ENCODE data around the gene ZNF211.

Gene ZNF211

DNA sequence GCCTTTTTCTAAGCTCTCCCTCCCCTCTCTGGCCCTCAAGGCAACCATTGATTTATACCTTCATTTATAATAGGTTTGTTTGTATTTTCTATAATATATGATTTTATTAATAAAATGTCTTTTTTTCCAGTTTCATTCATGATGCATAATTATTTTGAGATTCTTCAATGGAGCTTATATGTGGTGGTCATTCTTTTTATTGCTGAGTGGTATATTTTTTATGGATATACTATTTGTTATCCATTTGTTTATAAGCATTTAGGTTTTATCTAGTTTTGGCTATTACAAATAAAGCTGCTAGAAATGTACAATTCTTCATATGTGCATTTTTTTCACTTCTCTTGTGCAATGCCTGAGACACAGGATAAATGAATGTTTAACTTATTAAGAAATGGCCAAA, 10.8 kb downstream of the ZNF211 start:
- Histone ChIP-seq H3K9me3 (ENCODE audit: severe bottlenecking) (no peaks in the 10 kb centered on the region), H3K36me3 (peaks cover 50% of the 10 kb centered on the region), H3K27ac (no peak overlapping the region), H3K4me3 (ENCODE audit: low read depth, low read length) (no peak overlapping the region), H3K27me3 (ENCODE audit: insufficient read depth, low read depth, severe bottlenecking) (no peaks in the 10 kb centered on the region)
- DNase-seq: no peak
- TF ChIP-seq, protein P1, sequence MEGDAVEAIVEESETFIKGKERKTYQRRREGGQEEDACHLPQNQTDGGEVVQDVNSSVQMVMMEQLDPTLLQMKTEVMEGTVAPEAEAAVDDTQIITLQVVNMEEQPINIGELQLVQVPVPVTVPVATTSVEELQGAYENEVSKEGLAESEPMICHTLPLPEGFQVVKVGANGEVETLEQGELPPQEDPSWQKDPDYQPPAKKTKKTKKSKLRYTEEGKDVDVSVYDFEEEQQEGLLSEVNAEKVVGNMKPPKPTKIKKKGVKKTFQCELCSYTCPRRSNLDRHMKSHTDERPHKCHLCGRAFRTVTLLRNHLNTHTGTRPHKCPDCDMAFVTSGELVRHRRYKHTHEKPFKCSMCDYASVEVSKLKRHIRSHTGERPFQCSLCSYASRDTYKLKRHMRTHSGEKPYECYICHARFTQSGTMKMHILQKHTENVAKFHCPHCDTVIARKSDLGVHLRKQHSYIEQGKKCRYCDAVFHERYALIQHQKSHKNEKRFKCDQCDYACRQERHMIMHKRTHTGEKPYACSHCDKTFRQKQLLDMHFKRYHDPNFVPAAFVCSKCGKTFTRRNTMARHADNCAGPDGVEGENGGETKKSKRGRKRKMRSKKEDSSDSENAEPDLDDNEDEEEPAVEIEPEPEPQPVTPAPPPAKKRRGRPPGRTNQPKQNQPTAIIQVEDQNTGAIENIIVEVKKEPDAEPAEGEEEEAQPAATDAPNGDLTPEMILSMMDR (IDR thresholded peaks at IDR 0.05; ENCODE audit: low read depth, low read length): no peak

DNA sequence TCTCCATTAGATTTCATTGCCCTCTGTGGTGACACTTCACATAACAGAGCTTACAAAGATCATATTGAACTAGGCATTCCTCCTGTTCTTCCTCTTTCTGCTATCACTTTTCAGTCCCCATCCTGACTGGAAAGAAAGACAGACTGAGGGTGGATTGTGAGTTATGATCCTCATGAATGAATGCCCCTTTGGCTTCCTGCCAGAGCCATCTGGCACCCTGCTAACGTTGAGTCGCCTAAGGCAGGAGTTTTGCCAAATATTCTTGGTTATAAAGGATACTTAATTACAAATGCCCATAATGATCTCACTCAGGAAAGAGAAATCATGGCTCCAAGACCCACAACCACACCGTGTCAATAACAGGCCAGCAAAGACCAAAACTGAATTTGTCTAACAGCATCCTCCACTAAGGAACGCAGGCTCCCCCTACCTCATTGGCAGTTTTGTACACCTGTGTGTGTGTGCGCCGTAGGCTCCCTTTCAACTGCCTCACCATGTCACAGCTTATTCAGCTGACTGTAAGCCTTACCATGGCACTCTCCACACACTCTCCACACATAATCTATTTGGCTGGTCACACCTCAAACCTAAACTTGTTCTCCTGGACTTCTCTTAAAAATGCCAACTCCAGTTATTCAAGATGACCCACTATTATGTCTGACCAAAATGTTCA, 15.5 kb downstream of the ZNF211 start:
- no peak for DNase-seq
- H3K4me3 ChIP-seq (ENCODE audit: low read depth, low read length): no peak overlapping the region
- no peaks in the 10 kb centered on the region for H3K9me3 ChIP-seq (ENCODE audit: severe bottlenecking)
- no peak overlapping the region for H3K27ac ChIP-seq
- H3K27me3 ChIP-seq (ENCODE audit: insufficient read depth, low read depth, severe bottlenecking): no peaks in the 10 kb centered on the region
- H3K36me3 ChIP-seq: peaks cover 6% of the 10 kb centered on the region; the same call in 1 of the 2 replicates
- TF ChIP-seq, protein P1 (IDR thresholded peaks at IDR 0.05; ENCODE audit: low read depth, low read length): no peak

DNA sequence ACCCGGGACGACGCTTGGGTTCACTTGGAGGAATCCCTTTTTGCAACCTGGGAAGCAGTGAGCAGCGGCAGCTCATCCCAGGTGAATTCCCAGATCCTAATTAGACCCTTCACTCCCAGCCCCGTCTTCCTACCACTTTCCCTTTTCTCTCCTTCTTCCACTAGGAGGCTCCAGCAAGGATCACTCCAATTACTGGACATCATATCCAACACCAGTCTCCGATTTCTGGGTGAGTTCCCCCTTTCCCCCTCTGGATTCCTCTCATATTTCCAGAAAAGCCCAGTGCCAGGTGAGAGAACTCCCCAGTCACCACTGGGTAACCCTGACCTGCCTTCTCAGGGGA, 18.7 kb downstream of the ZNF211 start:
- Histone ChIP-seq H3K4me3 (ENCODE audit: low read depth, low read length) (no peak overlapping the region), H3K27me3 (ENCODE audit: insufficient read depth, low read depth, severe bottlenecking) (no peaks in the 10 kb centered on the region), H3K27ac (peak overlapping the region; percentile 53), H3K36me3 (no peaks in the 10 kb centered on the region), H3K9me3 (ENCODE audit: severe bottlenecking) (no peaks in the 10 kb centered on the region)
- TF ChIP-seq, protein P1 (IDR thresholded peaks at IDR 0.05; ENCODE audit: low read depth, low read length): no peak
- DNase-seq: no peak

DNA sequence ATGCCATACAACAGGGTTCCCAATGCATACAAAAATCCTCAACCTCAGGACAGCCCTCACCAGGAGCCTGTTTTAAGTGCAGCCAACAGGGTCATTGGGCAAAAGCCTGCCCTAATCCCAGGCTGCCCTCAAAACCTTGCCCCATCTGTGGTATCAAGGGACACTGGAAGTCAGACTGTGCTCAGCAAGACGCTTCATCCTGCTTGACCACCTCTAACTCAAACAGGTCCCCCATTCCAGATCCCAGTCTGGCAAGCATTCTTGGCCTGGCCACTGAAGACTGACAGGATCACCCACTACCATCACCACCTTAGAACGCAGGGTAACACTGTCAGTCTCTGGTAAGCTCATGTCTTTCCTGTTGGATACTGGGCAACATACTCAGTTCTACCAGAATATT, 20.7 kb downstream of the ZNF211 start:
- no peak overlapping the region for H3K4me3 ChIP-seq (ENCODE audit: low read depth, low read length)
- H3K27me3 ChIP-seq (ENCODE audit: insufficient read depth, low read depth, severe bottlenecking): no peaks in the 10 kb centered on the region
- no peaks in the 10 kb centered on the region for H3K9me3 ChIP-seq (ENCODE audit: severe bottlenecking)
- no peaks in the 10 kb centered on the region for H3K36me3 ChIP-seq
- H3K27ac ChIP-seq: no peak overlapping the region
- TF ChIP-seq, protein P1 (IDR thresholded peaks at IDR 0.05; ENCODE audit: low read depth, low read length): no peak
- DNase-seq: no peak

DNA sequence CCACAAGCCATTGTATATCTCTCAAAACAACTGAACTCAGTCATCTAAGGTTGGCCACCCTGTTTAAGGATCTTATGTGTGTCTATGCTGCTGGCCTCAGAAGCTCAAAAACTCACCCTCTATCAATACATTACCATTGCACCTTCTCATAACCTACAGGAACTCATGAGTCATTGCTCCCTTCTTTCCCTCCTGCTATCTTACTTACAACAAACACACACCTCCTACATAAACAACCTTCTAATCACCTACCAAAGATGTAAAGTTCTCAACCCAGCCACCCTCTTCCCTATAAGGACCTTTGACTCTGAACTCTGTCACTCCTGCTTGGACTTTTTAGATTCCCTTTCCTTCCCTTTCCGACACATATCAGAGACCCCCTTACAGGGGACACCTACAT, 22.5 kb downstream of the ZNF211 start:
- H3K27me3 ChIP-seq (ENCODE audit: insufficient read depth, low read depth, severe bottlenecking): no peaks in the 10 kb centered on the region
- no peak for DNase-seq
- H3K36me3 ChIP-seq: no peaks in the 10 kb centered on the region
- H3K27ac ChIP-seq: no peak overlapping the region
- H3K9me3 ChIP-seq (ENCODE audit: severe bottlenecking): no peaks in the 10 kb centered on the region
- TF ChIP-seq, protein P1 (IDR thresholded peaks at IDR 0.05; ENCODE audit: low read depth, low read length): no peak
- H3K4me3 ChIP-seq (ENCODE audit: low read depth, low read length): no peak overlapping the region

DNA sequence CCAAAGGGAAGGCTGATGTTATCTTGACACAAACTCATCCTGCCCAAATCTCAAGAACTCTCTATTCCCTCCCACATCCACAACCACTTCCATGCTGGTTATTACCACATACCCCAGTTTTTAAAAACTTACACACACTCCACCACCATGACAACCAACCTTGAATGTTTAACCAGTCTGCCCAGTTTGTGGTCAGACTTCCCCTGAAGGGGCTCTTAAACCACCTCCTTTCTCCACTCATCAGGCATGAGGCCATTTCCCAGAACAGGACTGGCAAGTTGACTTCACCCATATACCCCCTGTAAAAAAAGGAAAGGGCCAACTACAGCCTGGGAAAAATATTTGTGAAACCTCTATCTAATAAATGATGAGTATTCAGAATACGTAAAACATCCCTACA, 23.4 kb downstream of the ZNF211 start:
- no peak overlapping the region for H3K27ac ChIP-seq
- no peaks in the 10 kb centered on the region for H3K9me3 ChIP-seq (ENCODE audit: severe bottlenecking)
- no peak for DNase-seq
- no peaks in the 10 kb centered on the region for H3K36me3 ChIP-seq
- no peak overlapping the region for H3K4me3 ChIP-seq (ENCODE audit: low read depth, low read length)
- H3K27me3 ChIP-seq (ENCODE audit: insufficient read depth, low read depth, severe bottlenecking): no peaks in the 10 kb centered on the region
- TF ChIP-seq, protein P1 (IDR thresholded peaks at IDR 0.05; ENCODE audit: low read depth, low read length): no peak
